ENCODE results near the gene PIK3AP1. TPM values are rescaled to one million over a fixed set of nuclear protein-coding genes. Genes with fewer than 3 reads are reported as not detected.

The PIK3AP1 gene
- total and polyA plus RNA-seq, 7 experiments from 2014 or later: 0.46 to 68.1 (median 2.9) TPM

DNA sequence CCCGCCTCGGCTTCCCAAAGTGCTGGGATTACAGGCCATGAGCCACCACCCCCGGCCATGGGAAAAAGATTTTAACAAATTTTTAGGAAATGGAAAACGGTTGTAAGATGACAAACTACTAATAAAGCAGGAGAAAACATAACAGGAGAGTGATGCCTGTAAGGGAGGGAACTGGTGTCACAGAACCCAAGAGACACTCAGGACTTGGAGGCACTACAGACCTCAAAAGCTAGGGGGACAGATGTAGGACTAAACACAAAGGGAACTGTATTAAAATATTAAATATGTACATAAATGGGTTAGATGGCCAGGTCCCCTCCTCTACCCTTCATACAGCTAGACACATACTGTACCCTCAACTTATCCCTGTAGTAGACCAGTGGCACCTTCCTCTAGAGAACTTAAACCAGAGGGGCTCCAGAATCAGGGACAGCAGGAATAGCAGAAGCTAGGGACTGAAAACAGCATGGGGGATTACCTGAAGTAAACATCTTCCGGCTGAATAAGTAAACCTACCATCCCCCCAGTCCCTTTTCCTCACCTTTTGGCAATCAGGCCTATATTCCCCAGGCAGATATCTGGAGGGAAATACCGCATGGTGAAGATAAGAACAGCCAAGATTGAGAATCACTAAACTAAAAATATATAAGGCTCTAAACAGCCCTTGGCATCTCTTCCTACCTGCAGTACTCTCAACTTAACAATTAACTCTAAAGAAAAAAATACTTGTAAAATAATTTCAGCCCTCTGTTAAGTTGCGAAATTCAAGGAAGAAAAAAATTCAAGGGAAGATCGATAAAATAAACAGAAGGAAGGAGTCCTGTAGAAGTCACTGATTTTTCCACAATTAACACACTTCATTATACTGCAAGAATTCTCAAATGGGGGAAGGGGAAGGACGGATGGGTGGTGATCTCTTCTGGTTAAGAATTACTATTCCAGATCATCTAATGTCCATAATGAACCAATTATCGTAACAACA, 149.0 kb downstream of the PIK3AP1 start:
- H3K27ac Mint-ChIP-seq: no peak overlapping the region
- DNase-seq: no peak
- peak; percentile 31 for ATAC-seq

DNA sequence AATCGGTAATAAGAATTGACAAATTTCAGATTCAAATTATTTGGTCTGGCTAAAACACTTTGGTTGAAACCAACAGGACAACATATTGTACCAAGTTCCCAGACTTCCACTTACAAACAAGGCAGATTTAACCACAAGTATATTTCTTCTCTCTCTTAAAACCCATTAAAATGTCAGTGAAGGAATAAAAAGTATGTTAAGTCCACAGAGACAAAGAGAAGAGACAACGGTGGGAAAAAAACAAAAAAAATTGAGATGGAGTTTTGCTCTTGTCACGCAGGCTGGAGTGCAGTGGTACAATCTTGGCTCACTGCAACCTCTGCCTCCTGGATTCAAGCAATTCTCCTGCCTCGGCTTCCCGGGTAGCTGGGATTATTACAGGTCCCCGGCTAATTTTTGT, 149.8 kb downstream of the PIK3AP1 start:
- Mint-ChIP-seq H3K36me3 (peaks cover 0 to 69% (median 39%) of the 10 kb centered on the region in 5 donors), H3K4me3 (no peak overlapping the region), H3K9me3 (no peaks in the 10 kb centered on the region), H3K4me1 (peaks cover 34 to 90% (median 85%) of the 10 kb centered on the region in 7 donors), H3K27ac (no peak overlapping the region), H3K27me3 (no peaks in the 10 kb centered on the region)
- Histone ChIP-seq H3K4me3 (ENCODE audit: low read length) (no peak overlapping the region), H3K4me1 (ENCODE audit: control insufficient read depth in 2 of 2, insufficient read depth in 2 of 2, low read length in 2 of 2) (peaks cover 4 to 6% of the 10 kb centered on the region in 2 donors), H3K27me3 (ENCODE audit: control insufficient read depth in 2 of 2, insufficient read depth in 2 of 2, low read length in 2 of 2) (no peaks in the 10 kb centered on the region), H3K27ac (ENCODE audit: low read depth, low read length) (no peak overlapping the region), H3K36me3 (ENCODE audit: control insufficient read depth in 2 of 3, insufficient read depth in 3 of 3, low read length in 3 of 3) (peaks cover 0 to 19% (median 0%) of the 10 kb centered on the region in 3 experiments), H3K9me3 (ENCODE audit: control insufficient read depth in 2 of 3, low read length in 3 of 3) (no peaks in the 10 kb centered on the region)
- ATAC-seq (no peak), DNase-seq (no peak)
- CTCF ChIA-PET: no interaction called here
- POLR2A ChIA-PET: no interaction called here
- intact Hi-C loops (cut with micrococcal nuclease): no loop called here

More for the DNA sequence above, 149.0 kb downstream of the PIK3AP1 start:
- Histone ChIP-seq H3K27ac (ENCODE audit: low read depth, low read length) (no peak overlapping the region), H3K4me1 (ENCODE audit: control insufficient read depth in 2 of 2, insufficient read depth in 2 of 2, low read length in 2 of 2) (peaks cover 4 to 6% of the 10 kb centered on the region in 2 donors), H3K4me3 (ENCODE audit: low read length) (no peak overlapping the region), H3K36me3 (ENCODE audit: control insufficient read depth in 2 of 3, insufficient read depth in 3 of 3, low read length in 3 of 3) (peaks cover 0 to 25% (median 0%) of the 10 kb centered on the region in 3 experiments), H3K9me3 (ENCODE audit: control insufficient read depth in 2 of 3, low read length in 3 of 3) (no peaks in the 10 kb centered on the region), H3K27me3 (ENCODE audit: control insufficient read depth in 2 of 2, insufficient read depth in 2 of 2, low read length in 2 of 2) (no peaks in the 10 kb centered on the region)
- Mint-ChIP-seq H3K9me3 (no peaks in the 10 kb centered on the region), H3K36me3 (peaks cover 0 to 70% (median 39%) of the 10 kb centered on the region in 5 donors), H3K27me3 (no peaks in the 10 kb centered on the region), H3K4me3 (no peak overlapping the region), H3K4me1 (peaks cover 29 to 90% (median 79%) of the 10 kb centered on the region in 7 donors)
- intact Hi-C loops (cut with micrococcal nuclease): no loop called here
- ChIA-PET POLR2A (no interaction called here), CTCF (no interaction called here)

DNA sequence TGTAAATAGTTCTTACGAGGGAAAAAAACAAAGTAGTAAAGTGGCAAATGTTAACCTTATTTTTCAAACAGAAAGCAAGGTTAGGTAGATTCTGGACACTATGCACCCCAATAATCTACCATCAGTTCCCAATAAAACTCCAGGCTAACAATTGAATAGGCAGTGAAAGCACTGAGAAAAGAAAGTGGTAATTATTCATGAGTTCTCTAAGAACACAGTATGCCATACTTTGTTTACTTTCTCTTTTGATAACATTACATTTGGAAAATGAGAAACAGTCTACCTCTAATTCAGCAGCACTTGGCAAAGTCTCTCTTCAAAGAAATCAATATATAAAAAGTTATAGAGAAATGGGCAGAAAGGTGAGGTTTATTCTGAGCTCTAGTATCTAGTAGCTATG, 151.9 kb downstream of the PIK3AP1 start:
- ChIA-PET POLR2A (no interaction called here), CTCF (no interaction called here)
- ATAC-seq (no peak), DNase-seq (no peak)
- Histone ChIP-seq H3K4me3 (ENCODE audit: low read length) (no peak overlapping the region), H3K9me3 (ENCODE audit: control insufficient read depth in 2 of 3, low read length in 3 of 3) (no peaks in the 10 kb centered on the region), H3K36me3 (ENCODE audit: control insufficient read depth in 2 of 3, insufficient read depth in 3 of 3, low read length in 3 of 3) (peaks cover 0 to 18% (median 0%) of the 10 kb centered on the region in 3 experiments), H3K27ac (ENCODE audit: low read depth, low read length) (no peak overlapping the region), H3K27me3 (ENCODE audit: control insufficient read depth in 2 of 2, insufficient read depth in 2 of 2, low read length in 2 of 2) (no peaks in the 10 kb centered on the region), H3K4me1 (ENCODE audit: control insufficient read depth in 2 of 2, insufficient read depth in 2 of 2, low read length in 2 of 2) (peaks cover 4 to 6% of the 10 kb centered on the region in 2 donors)
- Mint-ChIP-seq H3K36me3 (peaks cover 0 to 63% (median 32%) of the 10 kb centered on the region in 5 donors), H3K4me3 (no peak overlapping the region), H3K9me3 (no peaks in the 10 kb centered on the region), H3K4me1 (peaks cover 34 to 77% (median 70%) of the 10 kb centered on the region in 7 donors), H3K27me3 (no peaks in the 10 kb centered on the region), H3K27ac (no peak overlapping the region)
- intact Hi-C loops (cut with micrococcal nuclease): no loop called here

DNA sequence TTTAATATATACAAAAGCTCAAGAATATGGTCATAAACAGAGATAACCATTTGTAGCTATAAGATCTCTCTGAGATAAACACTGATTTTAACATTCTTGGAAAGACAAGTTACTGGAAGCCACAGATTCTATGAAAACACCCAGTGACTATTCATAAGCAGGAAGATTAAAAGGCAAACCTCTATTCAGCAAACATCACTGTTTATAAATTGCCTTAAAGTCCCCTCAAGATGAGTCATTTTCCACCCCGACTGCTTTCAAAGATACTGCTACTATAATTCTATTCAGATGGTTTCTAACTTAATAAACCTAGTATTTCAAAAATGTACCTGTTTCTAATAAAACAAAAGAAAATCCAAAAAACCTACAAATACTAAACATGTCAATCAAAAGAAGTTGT, 154.5 kb downstream of the PIK3AP1 start:
- ATAC-seq (no peak), DNase-seq (no peak)
- H3K27ac Mint-ChIP-seq: peak overlapping the region in 1 of 9 donors; percentile 69
- Histone ChIP-seq H3K9me3 (ENCODE audit: control insufficient read depth in 2 of 3, low read length in 3 of 3) (no peaks in the 10 kb centered on the region), H3K4me1 (ENCODE audit: control insufficient read depth in 2 of 2, insufficient read depth in 2 of 2, low read length in 2 of 2) (peaks cover 4 to 6% of the 10 kb centered on the region in 2 donors), H3K27ac (ENCODE audit: low read depth, low read length) (no peak overlapping the region), H3K27me3 (ENCODE audit: control insufficient read depth in 2 of 2, insufficient read depth in 2 of 2, low read length in 2 of 2) (no peaks in the 10 kb centered on the region), H3K36me3 (ENCODE audit: control insufficient read depth in 2 of 3, insufficient read depth in 3 of 3, low read length in 3 of 3) (peaks cover 0 to 28% (median 6%) of the 10 kb centered on the region in 3 experiments), H3K4me3 (ENCODE audit: low read length) (no peak overlapping the region)
- H3K27me3 Mint-ChIP-seq: no peaks in the 10 kb centered on the region
- H3K9me3 Mint-ChIP-seq: peaks cover 0 to 2% (median 0%) of the 10 kb centered on the region in 11 donors
- intact Hi-C loops (cut with micrococcal nuclease): loop anchor here (2.0 kb wide), 2 partner anchors 19 to 21 kb away; partner anchors contain the start of gene TM9SF3 (in 1 of the 2)
- POLR2A ChIA-PET: no interaction called here
- peaks cover under 1 to 60% (median 30%) of the 10 kb centered on the region in 5 donors for H3K36me3 Mint-ChIP-seq
- H3K4me3 Mint-ChIP-seq: no peak overlapping the region
- CTCF ChIA-PET: no interaction called here
- peaks cover 30 to 61% (median 46%) of the 10 kb centered on the region in 7 donors for H3K4me1 Mint-ChIP-seq

DNA sequence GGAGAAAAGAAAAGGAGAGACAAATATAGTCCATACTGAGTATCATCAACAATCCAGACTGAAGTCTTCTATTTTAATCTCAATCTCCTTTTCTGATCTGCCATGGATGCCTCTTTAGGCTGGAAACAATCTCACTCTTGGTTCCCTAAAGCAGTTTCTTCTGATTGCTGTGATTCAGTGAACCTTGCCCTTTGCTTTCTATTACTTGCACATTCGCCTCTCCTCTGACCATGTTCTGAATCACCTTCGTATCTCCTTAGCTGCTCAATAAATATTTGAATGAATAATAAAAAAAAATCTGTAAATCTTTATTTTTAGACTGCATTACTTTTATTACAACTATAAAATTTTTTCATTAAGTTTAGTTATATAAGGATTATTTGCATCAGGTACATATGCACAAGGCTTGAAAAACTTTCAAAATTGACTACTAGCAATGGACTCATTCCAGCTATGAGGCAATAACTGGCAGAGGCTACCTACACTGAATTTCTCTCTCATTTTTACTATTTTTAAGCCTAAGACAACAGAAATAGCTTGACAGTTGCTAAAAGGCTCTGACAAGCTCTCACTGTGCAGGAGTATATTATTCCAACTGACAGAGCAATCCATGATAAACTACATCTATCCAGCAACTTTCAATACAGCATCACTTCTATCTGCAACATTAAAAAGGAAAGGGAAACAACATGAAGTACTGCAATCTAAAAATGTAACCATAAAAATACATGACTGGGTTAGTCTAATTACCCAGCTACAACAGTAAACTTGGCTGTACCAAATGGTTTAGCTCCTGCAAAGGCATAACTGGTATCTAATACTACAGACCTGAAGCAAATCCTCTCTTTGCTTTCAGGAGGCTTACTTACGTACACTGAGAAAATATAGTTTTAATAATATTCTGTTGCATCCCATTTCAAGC, 159.1 kb downstream of the PIK3AP1 start:
- intact Hi-C loops (cut with micrococcal nuclease): no loop called here
- DNase-seq (no peak), ATAC-seq (no peak)
- Histone ChIP-seq H3K4me3 (ENCODE audit: low read length) (no peak overlapping the region), H3K27me3 (ENCODE audit: control insufficient read depth in 2 of 2, insufficient read depth in 2 of 2, low read length in 2 of 2) (no peaks in the 10 kb centered on the region), H3K36me3 (ENCODE audit: control insufficient read depth in 2 of 3, insufficient read depth in 3 of 3, low read length in 3 of 3) (peaks cover 6 to 41% (median 6%) of the 10 kb centered on the region in 3 experiments), H3K9me3 (ENCODE audit: control insufficient read depth in 2 of 3, low read length in 3 of 3) (no peaks in the 10 kb centered on the region), H3K27ac (ENCODE audit: low read depth, low read length) (no peak overlapping the region), H3K4me1 (ENCODE audit: control insufficient read depth in 2 of 2, insufficient read depth in 2 of 2, low read length in 2 of 2) (no peaks in the 10 kb centered on the region)
- peaks cover 9 to 49% (median 24%) of the 10 kb centered on the region in 5 donors for H3K36me3 Mint-ChIP-seq
- ChIA-PET CTCF (interaction anchor here (0.5 kb wide), 1 partner anchor 29 kb away, joined by 3 read pairs; no protein-coding TSS in a partner anchor), POLR2A (no interaction called here)
- no peak overlapping the region for H3K4me3 Mint-ChIP-seq
- peaks cover 3 to 20% (median 7%) of the 10 kb centered on the region in 7 donors for H3K4me1 Mint-ChIP-seq
- H3K9me3 Mint-ChIP-seq: peaks cover 0 to 2% (median 0%) of the 10 kb centered on the region in 11 donors
- no peak overlapping the region for H3K27ac Mint-ChIP-seq
- no peaks in the 10 kb centered on the region for H3K27me3 Mint-ChIP-seq

DNA sequence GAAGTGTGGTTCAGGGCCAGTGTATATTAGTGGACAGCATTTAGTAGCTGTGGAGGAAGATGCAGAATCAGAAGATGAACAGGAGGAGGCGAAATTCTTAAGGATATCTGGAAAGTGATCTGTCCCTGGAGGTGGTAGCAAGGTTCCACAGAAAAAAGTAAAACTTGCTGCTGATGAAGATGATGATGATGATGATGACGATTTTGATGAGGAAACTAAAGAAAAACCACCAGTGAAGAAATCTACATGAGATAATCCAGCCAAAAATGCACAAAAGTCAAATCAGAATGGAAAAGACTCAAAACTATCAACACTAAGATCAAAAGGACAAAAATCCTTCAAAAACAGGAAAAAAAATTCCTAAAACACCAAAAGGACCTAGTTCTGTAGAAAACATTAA, 159.8 kb downstream of the PIK3AP1 start:
- CTCF ChIA-PET: no interaction called here
- peaks cover 0 to 2% (median 0%) of the 10 kb centered on the region in 11 donors for H3K9me3 Mint-ChIP-seq
- H3K4me1 Mint-ChIP-seq: peaks cover 0 to 13% (median under 1%) of the 10 kb centered on the region in 7 donors
- Histone ChIP-seq H3K27ac (ENCODE audit: low read depth, low read length) (no peak overlapping the region), H3K4me3 (ENCODE audit: low read length) (no peak overlapping the region), H3K9me3 (ENCODE audit: control insufficient read depth in 2 of 3, low read length in 3 of 3) (no peaks in the 10 kb centered on the region), H3K4me1 (ENCODE audit: control insufficient read depth in 2 of 2, insufficient read depth in 2 of 2, low read length in 2 of 2) (no peaks in the 10 kb centered on the region), H3K27me3 (ENCODE audit: control insufficient read depth in 2 of 2, insufficient read depth in 2 of 2, low read length in 2 of 2) (no peaks in the 10 kb centered on the region), H3K36me3 (ENCODE audit: control insufficient read depth in 2 of 3, insufficient read depth in 3 of 3, low read length in 3 of 3) (peaks cover 6 to 41% (median 6%) of the 10 kb centered on the region in 3 experiments)
- no peak for DNase-seq
- intact Hi-C loops (cut with micrococcal nuclease): no loop called here
- no peaks in the 10 kb centered on the region for H3K27me3 Mint-ChIP-seq
- H3K4me3 Mint-ChIP-seq: no peak overlapping the region
- H3K36me3 Mint-ChIP-seq: peaks cover 8 to 46% (median 23%) of the 10 kb centered on the region in 5 donors
- no peak for ATAC-seq
- H3K27ac Mint-ChIP-seq: no peak overlapping the region
- POLR2A ChIA-PET: no interaction called here
